GM23338 (cell line): ENCODE data around the gene TMEM59L. TPM values are rescaled to one million over a fixed set of nuclear protein-coding genes. Genes with fewer than 3 reads are reported as not detected.

Source experiments
- ATAC-seq: fragments of 200-7000 bp; cut with Tn5 transposase; 3 replicates; pipeline ENCODE4 v1.9.1; 2020
- DNase-seq: peaks from one replicate; pipeline ENCODE4 v3.0.0-alpha.2; 2015; ENCODE audit warnings: low spot score
- H2AFZ ChIP-seq: fragments of 200-600 bp; sonication (generic); 2 replicates; pipeline ENCODE4 v1.8.0; 2016; ENCODE audit warnings: antibody characterized with exemption, mild to moderate bottlenecking, moderate library complexity
- H3F3A ChIP-seq: fragments of 200-600 bp; sonication (generic); replicated peaks from 2 replicates; pipeline ENCODE4 v1.8.0; 2017; ENCODE audit warnings: antibody characterized with exemption, mixed run types, low read depth
- H3K27ac ChIP-seq: fragments of 200-600 bp; sonication (generic); 2 replicates; pipeline ENCODE4 v1.6.1; 2016; ENCODE audit warnings: low read depth
- H3K27me3 ChIP-seq: fragments of 200-600 bp; sonication (generic); 2 replicates; pipeline ENCODE4 v1.8.0; 2016; ENCODE audit warnings: mild to moderate bottlenecking, mixed run types, moderate library complexity; ENCODE audit not compliant: insufficient read depth
- H3K36me3 ChIP-seq: fragments of 200-600 bp; sonication (generic); 2 replicates; pipeline ENCODE4 v1.8.0; 2016; ENCODE audit warnings: mild to moderate bottlenecking; ENCODE audit not compliant: insufficient read depth
- H3K4me1 ChIP-seq: fragments of 200-600 bp; sonication (generic); 2 replicates; pipeline ENCODE4 v1.8.0; 2016; ENCODE audit warnings: mild to moderate bottlenecking, moderate library complexity; ENCODE audit not compliant: insufficient read depth
- H3K4me2 ChIP-seq: fragments of 200-600 bp; sonication (generic); 2 replicates; pipeline ENCODE4 v1.7.1; 2017; ENCODE audit warnings: mixed run types
- H3K4me3 ChIP-seq: fragments of 200-600 bp; sonication (generic); 2 replicates; pipeline ENCODE4 v1.6.1; 2016; ENCODE audit warnings: mixed run types
- H3K79me2 ChIP-seq: fragments of 200-600 bp; sonication (generic); replicated peaks from 2 replicates; pipeline ENCODE4 v1.8.0; 2017; ENCODE audit warnings: mild to moderate bottlenecking; ENCODE audit not compliant: insufficient read depth
- H3K9me2 ChIP-seq: fragments of 200-600 bp; sonication (generic); 2 replicates; pipeline ENCODE4 v1.8.0; 2017; ENCODE audit not compliant: insufficient read depth
- H4K20me1 ChIP-seq: fragments of 200-600 bp; sonication (generic); replicated peaks from 2 replicates; pipeline ENCODE4 v1.8.0; 2017; ENCODE audit warnings: mild to moderate bottlenecking; ENCODE audit not compliant: insufficient read depth
- H3K27ac Mint-ChIP-seq: 2 replicates; pipeline ENCODE4 v1.8.0; 2020; ENCODE audit warnings: inconsistent platforms, mild to moderate bottlenecking, moderate library complexity, mixed read lengths
- H3K27me3 Mint-ChIP-seq: 3 replicates; pipeline ENCODE4 v1.8.0; 2022; ENCODE audit warnings: low read depth, mild to moderate bottlenecking, moderate library complexity, mixed read lengths, inconsistent platforms; ENCODE audit not compliant: insufficient read depth, poor library complexity
- H3K36me3 Mint-ChIP-seq: 3 replicates; pipeline ENCODE4 v1.8.0; 2021; ENCODE audit warnings: low read depth, mild to moderate bottlenecking, inconsistent platforms, moderate library complexity, mixed read lengths
- H3K4me1 Mint-ChIP-seq: 3 replicates; pipeline ENCODE4 v1.8.0; 2020; ENCODE audit warnings: mild to moderate bottlenecking, inconsistent platforms, mixed read lengths
- H3K4me3 Mint-ChIP-seq: 3 replicates; pipeline ENCODE4 v1.8.0; 2021; ENCODE audit warnings: moderate library complexity, mild to moderate bottlenecking, inconsistent platforms, mixed read lengths
- H3K9me3 Mint-ChIP-seq: 3 replicates; pipeline ENCODE4 v1.8.0; 2020; ENCODE audit warnings: moderate library complexity, mild to moderate bottlenecking, inconsistent platforms, mixed read lengths
- EZH2 ChIP-seq: fragments of 200-600 bp; sonication (generic); IDR thresholded peaks from one replicate; pipeline ENCODE4 v1.8.0; 2017; ENCODE audit warnings: antibody characterized with exemption, mild to moderate bottlenecking, low read depth; ENCODE audit not compliant: unreplicated experiment
- EZH2phosphoT487 ChIP-seq: fragments of 200-600 bp; sonication (generic); IDR thresholded peaks from one replicate; pipeline ENCODE4 v1.8.1; 2018; ENCODE audit warnings: antibody characterized with exemption; ENCODE audit not compliant: unreplicated experiment
- JUNB ChIP-seq: IDR thresholded peaks from one replicate; pipeline ENCODE4 v1.6.1; 2016; ENCODE audit warnings: antibody characterized with exemption; ENCODE audit not compliant: unreplicated experiment
- NANOG ChIP-seq: IDR thresholded peaks from 2 replicates; pipeline ENCODE4 v1.6.1; 2016; ENCODE audit warnings: antibody characterized with exemption, borderline replicate concordance
- POLR2AphosphoS5 ChIP-seq: IDR thresholded peaks from 2 replicates; pipeline ENCODE4 v1.6.1; 2016; ENCODE audit warnings: antibody characterized with exemption, low read depth
- STAT1 ChIP-seq: IDR thresholded peaks from one replicate; pipeline ENCODE4 v1.6.1; 2016; ENCODE audit warnings: antibody characterized with exemption; ENCODE audit not compliant: unreplicated experiment
- ZNF114 ChIP-seq: fragments of 250-450 bp; sonication (Bioruptor Pico); IDR thresholded peaks from 2 replicates; pipeline ENCODE4 v1.5.0; 2020; ENCODE audit warnings: mild to moderate bottlenecking, moderate library complexity
- ZNF331 ChIP-seq: fragments of 250-450 bp; sonication (Bioruptor Pico); IDR thresholded peaks from 2 replicates; pipeline ENCODE4 v1.5.0; 2020; ENCODE audit warnings: low read depth, mild to moderate bottlenecking, moderate library complexity
- ZNF462 ChIP-seq: fragments of 250-450 bp; sonication (Bioruptor Pico); IDR thresholded peaks from 2 replicates; pipeline ENCODE4 v1.5.0; 2020; ENCODE audit warnings: mild to moderate bottlenecking, moderate library complexity
- polyA plus RNA-seq: library from polyadenylated mRNA; unstranded; fragments of >200 nt; fragmentation: Nextera tagmentation; extraction: Ambion mirVana; gene quantifications from 2 replicates; pipeline ENCODE4 v1.2.1, GENCODE V29; 2016
- total RNA-seq: library from RNA; depleted of rRNA; stranded (reverse); fragments of >200 nt; shearing (Covaris generic); gene quantifications from 2 replicates; pipeline ENCODE4 v1.2.3, GENCODE V29; 2014
- TF ChIP-seq, protein P1 (sequence below): IDR thresholded peaks from one replicate; pipeline ENCODE4 v1.6.1; 2018; ENCODE audit warnings: antibody characterized with exemption; ENCODE audit not compliant: unreplicated experiment
- TF ChIP-seq, protein P2 (sequence below): IDR thresholded peaks from 2 replicates; pipeline ENCODE4 v1.6.1; 2016; ENCODE audit warnings: antibody characterized with exemption

TMEM59L gene
- total and polyA plus RNA-seq, 2 experiments from 2014 or later: 9.8 to 15.7 TPM

DNA sequence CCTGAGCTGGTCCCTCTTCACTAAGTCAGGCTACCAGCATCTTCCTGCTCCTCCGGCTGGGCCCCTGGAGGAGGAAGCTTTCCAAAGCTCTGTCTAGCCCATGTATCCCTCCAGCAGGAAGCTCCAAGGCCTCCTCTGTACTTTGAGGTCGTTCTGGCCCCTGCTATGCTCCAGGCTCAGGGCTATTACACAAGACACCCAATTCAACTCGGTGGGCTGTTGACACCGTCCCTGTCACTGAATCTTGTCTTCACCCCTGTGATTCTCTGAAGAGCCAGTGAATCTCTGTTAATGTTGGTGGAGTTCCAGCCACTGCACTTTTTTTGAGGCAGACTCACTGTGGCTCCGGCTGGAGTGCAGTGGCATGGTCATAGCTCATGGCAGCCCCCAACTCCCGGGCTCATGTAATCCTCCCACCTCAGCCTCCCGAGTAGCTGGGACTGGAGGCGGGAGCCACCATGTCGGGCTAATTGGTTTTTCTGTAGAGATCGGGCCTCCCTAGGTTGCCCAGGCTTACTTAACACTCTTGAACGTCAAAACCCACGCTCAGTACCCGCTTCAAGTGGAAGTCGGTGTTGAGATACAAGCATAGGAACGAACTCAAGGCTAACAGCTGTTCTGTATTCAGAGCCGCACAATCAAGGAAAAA is 24.6 kb upstream of the TMEM59L start (continued):
- TF ChIP-seq ZNF331 (no peak), NANOG (no peak), ZNF114 (CRISPR knock-in tag) (no peak), EZH2 (no peak), STAT1 (no peak)
- TF ChIP-seq, protein P1, sequence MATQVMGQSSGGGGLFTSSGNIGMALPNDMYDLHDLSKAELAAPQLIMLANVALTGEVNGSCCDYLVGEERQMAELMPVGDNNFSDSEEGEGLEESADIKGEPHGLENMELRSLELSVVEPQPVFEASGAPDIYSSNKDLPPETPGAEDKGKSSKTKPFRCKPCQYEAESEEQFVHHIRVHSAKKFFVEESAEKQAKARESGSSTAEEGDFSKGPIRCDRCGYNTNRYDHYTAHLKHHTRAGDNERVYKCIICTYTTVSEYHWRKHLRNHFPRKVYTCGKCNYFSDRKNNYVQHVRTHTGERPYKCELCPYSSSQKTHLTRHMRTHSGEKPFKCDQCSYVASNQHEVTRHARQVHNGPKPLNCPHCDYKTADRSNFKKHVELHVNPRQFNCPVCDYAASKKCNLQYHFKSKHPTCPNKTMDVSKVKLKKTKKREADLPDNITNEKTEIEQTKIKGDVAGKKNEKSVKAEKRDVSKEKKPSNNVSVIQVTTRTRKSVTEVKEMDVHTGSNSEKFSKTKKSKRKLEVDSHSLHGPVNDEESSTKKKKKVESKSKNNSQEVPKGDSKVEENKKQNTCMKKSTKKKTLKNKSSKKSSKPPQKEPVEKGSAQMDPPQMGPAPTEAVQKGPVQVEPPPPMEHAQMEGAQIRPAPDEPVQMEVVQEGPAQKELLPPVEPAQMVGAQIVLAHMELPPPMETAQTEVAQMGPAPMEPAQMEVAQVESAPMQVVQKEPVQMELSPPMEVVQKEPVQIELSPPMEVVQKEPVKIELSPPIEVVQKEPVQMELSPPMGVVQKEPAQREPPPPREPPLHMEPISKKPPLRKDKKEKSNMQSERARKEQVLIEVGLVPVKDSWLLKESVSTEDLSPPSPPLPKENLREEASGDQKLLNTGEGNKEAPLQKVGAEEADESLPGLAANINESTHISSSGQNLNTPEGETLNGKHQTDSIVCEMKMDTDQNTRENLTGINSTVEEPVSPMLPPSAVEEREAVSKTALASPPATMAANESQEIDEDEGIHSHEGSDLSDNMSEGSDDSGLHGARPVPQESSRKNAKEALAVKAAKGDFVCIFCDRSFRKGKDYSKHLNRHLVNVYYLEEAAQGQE: no peak

GRCh38 chr19:18588611-18589379 is 23.9 kb upstream of the TMEM59L start, which contains the start of gene REX1BD:
Gene REX1BD (plus strand): TSS chr19:18588798. CDS start chr19:18588802, 4 bp downstream.
- H3F3A ChIP-seq: peaks cover 33% of the 10 kb centered on the region
- Mint-ChIP-seq H3K27ac (peak within 1 kb of the TSS; percentile 99), H3K4me3 (peak within 1 kb of the TSS; percentile 86), H3K4me1 (peaks cover 25% of the 10 kb centered on the region), H3K27me3 (peaks cover 40% of the 10 kb centered on the region), H3K36me3 (peaks cover 17% of the 10 kb centered on the region), H3K9me3 (0 out of 3 replicates have a peak, but pooled peaks cover 4% of the 10 kb centered on the region)
- no peaks in the 10 kb centered on the region; the same call in 1 of the 2 replicates for H3K36me3 ChIP-seq
- DNase-seq (peak; percentile 88), ATAC-seq (peak; percentile 70)
- peak within 1 kb of the TSS; percentile 97 for H2AFZ ChIP-seq
- peaks cover 3% of the 10 kb centered on the region; the same call in 1 of the 2 replicates for H3K79me2 ChIP-seq
- H3K27me3 ChIP-seq: no peaks in the 10 kb centered on the region
- peak within 1 kb of the TSS; percentile 75 for H3K4me2 ChIP-seq
- H3K27ac ChIP-seq: peak within 1 kb of the TSS; percentile 89
- peaks cover 16% of the 10 kb centered on the region for H3K4me1 ChIP-seq
- H4K20me1 ChIP-seq: no peaks in the 10 kb centered on the region; the same call in 1 of the 2 replicates
- no peaks in the 10 kb centered on the region for H3K9me2 ChIP-seq
- peak within 1 kb of the TSS; percentile 91 for H3K4me3 ChIP-seq
- TF ChIP-seq, protein P2, sequence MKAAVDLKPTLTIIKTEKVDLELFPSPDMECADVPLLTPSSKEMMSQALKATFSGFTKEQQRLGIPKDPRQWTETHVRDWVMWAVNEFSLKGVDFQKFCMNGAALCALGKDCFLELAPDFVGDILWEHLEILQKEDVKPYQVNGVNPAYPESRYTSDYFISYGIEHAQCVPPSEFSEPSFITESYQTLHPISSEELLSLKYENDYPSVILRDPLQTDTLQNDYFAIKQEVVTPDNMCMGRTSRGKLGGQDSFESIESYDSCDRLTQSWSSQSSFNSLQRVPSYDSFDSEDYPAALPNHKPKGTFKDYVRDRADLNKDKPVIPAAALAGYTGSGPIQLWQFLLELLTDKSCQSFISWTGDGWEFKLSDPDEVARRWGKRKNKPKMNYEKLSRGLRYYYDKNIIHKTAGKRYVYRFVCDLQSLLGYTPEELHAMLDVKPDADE: peak; percentile 68; the same call in 1 of the 2 replicates
- TF ChIP-seq EZH2phosphoT487 (no peak), NANOG (no peak), EZH2 (no peak), JUNB (no peak), ZNF114 (CRISPR knock-in tag) (no peak), ZNF462 (CRISPR knock-in tag) (no peak), POLR2AphosphoS5 (peak; percentile 88)
